Measurements from ENCODE around the gene ZIC2.

DNA sequence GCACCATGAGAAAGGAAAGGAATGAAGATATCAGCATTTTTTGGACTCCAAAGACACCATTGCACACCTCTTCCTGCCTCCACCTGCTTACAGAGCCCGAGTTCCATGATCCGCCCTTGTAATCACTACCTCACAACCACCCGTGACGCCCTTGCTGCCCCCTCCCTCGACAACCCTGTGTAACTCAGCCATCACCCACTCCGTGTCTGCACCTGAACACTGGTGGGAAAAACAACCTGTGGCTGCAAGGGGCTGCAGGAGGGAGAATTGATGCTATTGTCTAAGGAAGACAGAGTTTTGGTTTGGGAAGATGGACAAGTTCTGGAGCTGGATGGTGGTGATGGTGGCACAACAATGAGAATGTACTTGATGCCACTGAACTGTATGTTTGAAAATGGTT, 37.0 kb upstream of the ZIC2 start:
- TF ChIP-seq, protein P1, sequence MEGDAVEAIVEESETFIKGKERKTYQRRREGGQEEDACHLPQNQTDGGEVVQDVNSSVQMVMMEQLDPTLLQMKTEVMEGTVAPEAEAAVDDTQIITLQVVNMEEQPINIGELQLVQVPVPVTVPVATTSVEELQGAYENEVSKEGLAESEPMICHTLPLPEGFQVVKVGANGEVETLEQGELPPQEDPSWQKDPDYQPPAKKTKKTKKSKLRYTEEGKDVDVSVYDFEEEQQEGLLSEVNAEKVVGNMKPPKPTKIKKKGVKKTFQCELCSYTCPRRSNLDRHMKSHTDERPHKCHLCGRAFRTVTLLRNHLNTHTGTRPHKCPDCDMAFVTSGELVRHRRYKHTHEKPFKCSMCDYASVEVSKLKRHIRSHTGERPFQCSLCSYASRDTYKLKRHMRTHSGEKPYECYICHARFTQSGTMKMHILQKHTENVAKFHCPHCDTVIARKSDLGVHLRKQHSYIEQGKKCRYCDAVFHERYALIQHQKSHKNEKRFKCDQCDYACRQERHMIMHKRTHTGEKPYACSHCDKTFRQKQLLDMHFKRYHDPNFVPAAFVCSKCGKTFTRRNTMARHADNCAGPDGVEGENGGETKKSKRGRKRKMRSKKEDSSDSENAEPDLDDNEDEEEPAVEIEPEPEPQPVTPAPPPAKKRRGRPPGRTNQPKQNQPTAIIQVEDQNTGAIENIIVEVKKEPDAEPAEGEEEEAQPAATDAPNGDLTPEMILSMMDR (IDR thresholded peaks at IDR 0.05), result no peak
- no peak for TF ChIP-seq POLR2AphosphoS5 (IDR thresholded peaks at IDR 0.05)
- TF ChIP-seq POLR2A (IDR thresholded peaks at IDR 0.05), result no peak
- no peak for TF ChIP-seq EP300 (IDR thresholded peaks at IDR 0.05)

Measured in stomach (tissue), 4 donors.